Mesendoderm (in vitro differentiated cells): ENCODE data around the gene MST1R.

Source experiments
- DNase-seq: peaks from one replicate; pipeline ENCODE4 v3.0.0; 2013
- H2AK5ac ChIP-seq: 2 replicates; pipeline ENCODE4 v1.6.1; 2013; ENCODE audit warnings: low read length, inconsistent platforms
- H2BK120ac ChIP-seq: 2 replicates; pipeline ENCODE4 v1.6.1; 2013; ENCODE audit warnings: low read depth, mild to moderate bottlenecking, low read length, moderate library complexity, mixed read lengths
- H2BK15ac ChIP-seq: replicated peaks from 2 replicates; pipeline ENCODE4 v1.6.1; 2013; ENCODE audit warnings: low read depth, mild to moderate bottlenecking, moderate library complexity
- H2BK5ac ChIP-seq: 2 replicates; pipeline ENCODE4 v1.6.1; 2013; ENCODE audit warnings: low read length, inconsistent platforms
- H3K18ac ChIP-seq: 2 replicates; pipeline ENCODE4 v1.6.1; 2013; ENCODE audit warnings: mild to moderate bottlenecking, low read length, mixed read lengths
- H3K23ac ChIP-seq: one replicate; pipeline ENCODE4 v1.6.1; 2013; ENCODE audit warnings: low read length
- H3K27ac ChIP-seq: 2 replicates; pipeline ENCODE4 v1.5.1; 2013; ENCODE audit warnings: low read depth, mild to moderate bottlenecking, inconsistent platforms, low read length, moderate library complexity
- H3K27me3 ChIP-seq: 2 replicates; pipeline ENCODE4 v1.6.1; 2013; ENCODE audit warnings: low read length, control low read depth, mild to moderate bottlenecking, inconsistent platforms; ENCODE audit not compliant: insufficient read depth, poor library complexity
- H3K36me3 ChIP-seq: 2 replicates; pipeline ENCODE4 v1.6.1; 2013; ENCODE audit warnings: low read length, inconsistent platforms; ENCODE audit not compliant: control insufficient read depth, insufficient read depth
- H3K4ac ChIP-seq: one replicate; pipeline ENCODE4 v1.6.1; 2013; ENCODE audit warnings: low read depth, mild to moderate bottlenecking, low read length, moderate library complexity
- H3K4me1 ChIP-seq: 2 replicates; pipeline ENCODE4 v1.6.1; 2013; ENCODE audit warnings: low read depth, low read length, inconsistent platforms; ENCODE audit not compliant: control insufficient read depth
- H3K4me2 ChIP-seq: 2 replicates; pipeline ENCODE4 v1.6.1; 2013; ENCODE audit warnings: low read length
- H3K4me3 ChIP-seq: 2 replicates; pipeline ENCODE4 v1.5.1; 2013; ENCODE audit warnings: mild to moderate bottlenecking, low read length
- H3K56ac ChIP-seq: one replicate; pipeline ENCODE4 v1.6.1; 2013; ENCODE audit warnings: low read length
- H3K79me1 ChIP-seq: 2 replicates; pipeline ENCODE4 v1.6.1; 2013; ENCODE audit warnings: low read length, inconsistent platforms
- H3K79me2 ChIP-seq: 2 replicates; pipeline ENCODE4 v1.6.1; 2013; ENCODE audit warnings: mild to moderate bottlenecking, low read length; ENCODE audit not compliant: control insufficient read depth, insufficient read depth
- H3K9ac ChIP-seq: 2 replicates; pipeline ENCODE4 v1.6.1; 2013; ENCODE audit warnings: low read length, inconsistent platforms
- H4K5ac ChIP-seq: one replicate; pipeline ENCODE4 v1.6.1; 2013; ENCODE audit warnings: low read length
- H4K8ac ChIP-seq: one replicate; pipeline ENCODE4 v1.6.1; 2013; ENCODE audit warnings: low read depth, mild to moderate bottlenecking, control low read depth, low read length, moderate library complexity
- WGBS: extraction: QIAGEN DNeasy Blood & Tissue Kit; methylation state at CpG from one replicate; pipeline ENCODE4 v1.1.7; 2013; ENCODE audit warnings: low lambda C conversion rate, missing lambda C conversion rate; ENCODE audit not compliant: insufficient coverage; ENCODE audit errors: extremely low coverage; 5-methylcytosine and 5-hydroxymethylcytosine counted together

The MST1R gene

GRCh38 chr3:49895791-49896190, 7.9 kb downstream of the MST1R start:
- no peak overlapping the region for H4K5ac ChIP-seq
- H3K4me2 ChIP-seq = no peak overlapping the region
- no peak overlapping the region for H2BK5ac ChIP-seq
- no peak overlapping the region for H4K8ac ChIP-seq
- no peaks in the 10 kb centered on the region for H3K79me2 ChIP-seq
- H3K4me3 ChIP-seq = no peak overlapping the region
- H3K27ac ChIP-seq = no peak overlapping the region
- H3K18ac ChIP-seq = no peak overlapping the region
- DNase-seq = no peak
- no peak overlapping the region for H3K56ac ChIP-seq
- no peak overlapping the region for H2BK15ac ChIP-seq
- H3K9ac ChIP-seq = no peak overlapping the region
- no peaks in the 10 kb centered on the region for H3K27me3 ChIP-seq
- no peak overlapping the region for H2BK120ac ChIP-seq
- WGBS = no CpG with 5 or more reads among the region's 9 CpGs
- H3K4me1 ChIP-seq = no peaks in the 10 kb centered on the region
- H3K36me3 ChIP-seq = no peaks in the 10 kb centered on the region
- no peak overlapping the region for H3K23ac ChIP-seq
- no peak overlapping the region for H3K4ac ChIP-seq
- no peak overlapping the region for H2AK5ac ChIP-seq
- no peaks in the 10 kb centered on the region for H3K79me1 ChIP-seq

- no peaks in the 10 kb centered on the region for H3K79me1 ChIP-seq
- no peak for DNase-seq
- no peak overlapping the region for H2BK120ac ChIP-seq
- no peak overlapping the region for H2BK15ac ChIP-seq
- no peak overlapping the region for H3K4me2 ChIP-seq
- WGBS = no CpG with 5 or more reads among the region's 10 CpGs
- no peaks in the 10 kb centered on the region for H3K27me3 ChIP-seq
- no peak overlapping the region for H3K18ac ChIP-seq
- H4K8ac ChIP-seq = no peak overlapping the region
- H3K36me3 ChIP-seq = no peaks in the 10 kb centered on the region
- no peak overlapping the region for H2AK5ac ChIP-seq
- H2BK5ac ChIP-seq = no peak overlapping the region
- no peak overlapping the region for H3K23ac ChIP-seq
- no peak overlapping the region for H3K56ac ChIP-seq
- no peaks in the 10 kb centered on the region for H3K79me2 ChIP-seq
- H3K4me3 ChIP-seq = no peak overlapping the region
- no peak overlapping the region for H3K4ac ChIP-seq
- no peaks in the 10 kb centered on the region for H3K4me1 ChIP-seq
- no peak overlapping the region for H3K9ac ChIP-seq
- H4K5ac ChIP-seq = no peak overlapping the region
- no peak overlapping the region for H3K27ac ChIP-seq
These were observed 14.4 kb downstream of the MST1R start for GRCh38 chr3:49889296-49889695.

- H3K36me3 ChIP-seq = no peaks in the 10 kb centered on the region
- H3K9ac ChIP-seq = no peak overlapping the region
- no peak overlapping the region for H3K23ac ChIP-seq
- H3K4me3 ChIP-seq = no peak overlapping the region
- no peak overlapping the region for H3K4me2 ChIP-seq
- H3K18ac ChIP-seq = no peak overlapping the region
- H3K4ac ChIP-seq = no peak overlapping the region
- no peaks in the 10 kb centered on the region for H3K79me1 ChIP-seq
- no peaks in the 10 kb centered on the region for H3K79me2 ChIP-seq
- H2BK5ac ChIP-seq = no peak overlapping the region
- no peaks in the 10 kb centered on the region for H3K27me3 ChIP-seq
- no peak overlapping the region for H4K8ac ChIP-seq
- H2BK15ac ChIP-seq = no peak overlapping the region
- H2BK120ac ChIP-seq = no peak overlapping the region
- no peaks in the 10 kb centered on the region for H3K4me1 ChIP-seq
- H2AK5ac ChIP-seq = no peak overlapping the region
- H3K27ac ChIP-seq = no peak overlapping the region
- no peak for DNase-seq
- no peak overlapping the region for H4K5ac ChIP-seq
- H3K56ac ChIP-seq = no peak overlapping the region
These were observed 16.8 kb downstream of the MST1R start for GRCh38 chr3:49886922-49887265.

GRCh38 chr3:49883998-49884397, 19.7 kb downstream of the MST1R start:
- Histone ChIP-seq H3K27ac (no peak overlapping the region), H4K5ac (no peak overlapping the region), H3K79me2 (no peaks in the 10 kb centered on the region), H2BK5ac (no peak overlapping the region), H3K4ac (no peak overlapping the region), H3K4me2 (no peak overlapping the region), H3K36me3 (no peaks in the 10 kb centered on the region), H3K23ac (no peak overlapping the region), H3K56ac (no peak overlapping the region), H3K9ac (no peak overlapping the region), H4K8ac (no peak overlapping the region), H2AK5ac (no peak overlapping the region), H2BK15ac (no peak overlapping the region), H3K4me3 (no peak overlapping the region), H3K27me3 (no peaks in the 10 kb centered on the region), H2BK120ac (no peak overlapping the region), H3K18ac (no peak overlapping the region), H3K79me1 (no peaks in the 10 kb centered on the region), H3K4me1 (peaks cover 4% of the 10 kb centered on the region)
- DNase-seq = no peak
- WGBS = no CpG with 5 or more reads among the region's 4 CpGs

DNA sequence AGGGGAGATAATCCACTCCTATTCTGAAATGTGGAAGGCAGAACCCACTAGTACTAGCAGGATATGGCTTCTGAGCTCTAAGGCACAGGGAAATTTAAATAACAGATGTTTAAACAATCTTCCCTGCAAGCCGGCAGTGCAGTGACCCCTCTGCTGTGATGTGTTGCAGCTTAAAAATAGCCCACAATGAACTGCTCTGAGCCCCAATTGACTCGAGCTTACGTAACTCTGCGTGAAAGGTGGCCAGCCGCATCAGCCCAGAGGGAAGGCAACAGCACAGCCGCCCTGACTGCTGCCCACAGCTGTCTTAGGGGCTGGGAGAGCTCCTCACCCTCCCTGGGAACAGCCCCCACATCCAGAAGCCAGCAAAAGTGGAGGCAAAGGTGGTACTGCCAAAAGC, 21.5 kb downstream of the MST1R start:
- Histone ChIP-seq H3K4me1 (peaks cover 4% of the 10 kb centered on the region), H4K5ac (no peak overlapping the region), H3K4me3 (no peak overlapping the region), H3K27me3 (no peaks in the 10 kb centered on the region), H3K27ac (no peak overlapping the region), H3K36me3 (no peaks in the 10 kb centered on the region), H2BK5ac (no peak overlapping the region), H2BK15ac (no peak overlapping the region), H3K18ac (no peak overlapping the region), H3K79me2 (no peaks in the 10 kb centered on the region), H2BK120ac (no peak overlapping the region), H2AK5ac (no peak overlapping the region), H3K9ac (no peak overlapping the region), H3K79me1 (no peaks in the 10 kb centered on the region), H3K56ac (no peak overlapping the region), H3K4me2 (no peak overlapping the region), H3K4ac (no peak overlapping the region), H3K23ac (no peak overlapping the region), H4K8ac (no peak overlapping the region)
- DNase-seq = no peak
- WGBS = no CpG with 5 or more reads among the region's 6 CpGs

GRCh38 chr3:49880581-49881315, 22.9 kb downstream of the MST1R start:
- peak; percentile 46 for DNase-seq
- Histone ChIP-seq H3K56ac (no peak overlapping the region), H4K8ac (no peak overlapping the region), H3K79me2 (no peaks in the 10 kb centered on the region), H2AK5ac (no peak overlapping the region), H3K4me1 (peaks cover 4% of the 10 kb centered on the region), H2BK120ac (no peak overlapping the region), H2BK15ac (no peak overlapping the region), H3K4ac (no peak overlapping the region), H4K5ac (no peak overlapping the region), H2BK5ac (no peak overlapping the region), H3K23ac (no peak overlapping the region), H3K4me2 (no peak overlapping the region), H3K27me3 (no peaks in the 10 kb centered on the region), H3K36me3 (no peaks in the 10 kb centered on the region), H3K27ac (no peak overlapping the region), H3K4me3 (no peak overlapping the region), H3K79me1 (no peaks in the 10 kb centered on the region), H3K18ac (no peak overlapping the region), H3K9ac (no peak overlapping the region)
- WGBS = no CpG with 5 or more reads among the region's 6 CpGs
